GM23338 (cell line): ENCODE measurements around the gene MGAT4B. TPM values are rescaled to one million over a fixed set of nuclear protein-coding genes. Genes with fewer than 3 reads are reported as not detected.

Experiments
- ATAC-seq: fragments of 200-7000 bp; cut with Tn5 transposase; 3 replicates; pipeline ENCODE4 v1.9.1; 2020
- DNase-seq: peaks from one replicate; pipeline ENCODE4 v3.0.0-alpha.2; 2015; ENCODE audit warnings: low spot score
- H2AFZ ChIP-seq: fragments of 200-600 bp; sonication (generic); 2 replicates; pipeline ENCODE4 v1.8.0; 2016; ENCODE audit warnings: antibody characterized with exemption, mild to moderate bottlenecking, moderate library complexity
- H3F3A ChIP-seq: fragments of 200-600 bp; sonication (generic); replicated peaks from 2 replicates; pipeline ENCODE4 v1.8.0; 2017; ENCODE audit warnings: antibody characterized with exemption, mixed run types, low read depth
- H3K27ac ChIP-seq: fragments of 200-600 bp; sonication (generic); 2 replicates; pipeline ENCODE4 v1.6.1; 2016; ENCODE audit warnings: low read depth
- H3K27me3 ChIP-seq: fragments of 200-600 bp; sonication (generic); 2 replicates; pipeline ENCODE4 v1.8.0; 2016; ENCODE audit warnings: mild to moderate bottlenecking, mixed run types, moderate library complexity; ENCODE audit not compliant: insufficient read depth
- H3K36me3 ChIP-seq: fragments of 200-600 bp; sonication (generic); 2 replicates; pipeline ENCODE4 v1.8.0; 2016; ENCODE audit warnings: mild to moderate bottlenecking; ENCODE audit not compliant: insufficient read depth
- H3K4me1 ChIP-seq: fragments of 200-600 bp; sonication (generic); 2 replicates; pipeline ENCODE4 v1.8.0; 2016; ENCODE audit warnings: mild to moderate bottlenecking, moderate library complexity; ENCODE audit not compliant: insufficient read depth
- H3K4me2 ChIP-seq: fragments of 200-600 bp; sonication (generic); 2 replicates; pipeline ENCODE4 v1.7.1; 2017; ENCODE audit warnings: mixed run types
- H3K4me3 ChIP-seq: fragments of 200-600 bp; sonication (generic); 2 replicates; pipeline ENCODE4 v1.6.1; 2016; ENCODE audit warnings: mixed run types
- H3K79me2 ChIP-seq: fragments of 200-600 bp; sonication (generic); replicated peaks from 2 replicates; pipeline ENCODE4 v1.8.0; 2017; ENCODE audit warnings: mild to moderate bottlenecking; ENCODE audit not compliant: insufficient read depth
- H3K9me2 ChIP-seq: fragments of 200-600 bp; sonication (generic); 2 replicates; pipeline ENCODE4 v1.8.0; 2017; ENCODE audit not compliant: insufficient read depth
- H4K20me1 ChIP-seq: fragments of 200-600 bp; sonication (generic); replicated peaks from 2 replicates; pipeline ENCODE4 v1.8.0; 2017; ENCODE audit warnings: mild to moderate bottlenecking; ENCODE audit not compliant: insufficient read depth
- H3K27ac Mint-ChIP-seq: 2 replicates; pipeline ENCODE4 v1.8.0; 2020; ENCODE audit warnings: inconsistent platforms, mild to moderate bottlenecking, moderate library complexity, mixed read lengths
- H3K27me3 Mint-ChIP-seq: 3 replicates; pipeline ENCODE4 v1.8.0; 2022; ENCODE audit warnings: low read depth, mild to moderate bottlenecking, moderate library complexity, mixed read lengths, inconsistent platforms; ENCODE audit not compliant: insufficient read depth, poor library complexity
- H3K36me3 Mint-ChIP-seq: 3 replicates; pipeline ENCODE4 v1.8.0; 2021; ENCODE audit warnings: low read depth, mild to moderate bottlenecking, inconsistent platforms, moderate library complexity, mixed read lengths
- H3K4me1 Mint-ChIP-seq: 3 replicates; pipeline ENCODE4 v1.8.0; 2020; ENCODE audit warnings: mild to moderate bottlenecking, inconsistent platforms, mixed read lengths
- H3K4me3 Mint-ChIP-seq: 3 replicates; pipeline ENCODE4 v1.8.0; 2021; ENCODE audit warnings: moderate library complexity, mild to moderate bottlenecking, inconsistent platforms, mixed read lengths
- H3K9me3 Mint-ChIP-seq: 3 replicates; pipeline ENCODE4 v1.8.0; 2020; ENCODE audit warnings: moderate library complexity, mild to moderate bottlenecking, inconsistent platforms, mixed read lengths
- CREB1 ChIP-seq: fragments of 250-450 bp; sonication (Bioruptor Pico); IDR thresholded peaks from 2 replicates; pipeline ENCODE4 v1.5.0; 2020; ENCODE audit warnings: low read depth, mild to moderate bottlenecking, moderate library complexity
- ETS1 ChIP-seq: IDR thresholded peaks from 2 replicates; pipeline ENCODE4 v1.6.1; 2016; ENCODE audit warnings: antibody characterized with exemption
- EZH2 ChIP-seq: fragments of 200-600 bp; sonication (generic); IDR thresholded peaks from one replicate; pipeline ENCODE4 v1.8.0; 2017; ENCODE audit warnings: antibody characterized with exemption, mild to moderate bottlenecking, low read depth; ENCODE audit not compliant: unreplicated experiment
- REST ChIP-seq: IDR thresholded peaks from one replicate; pipeline ENCODE4 v1.6.1; 2018; ENCODE audit warnings: antibody characterized with exemption; ENCODE audit not compliant: unreplicated experiment
- ZNF114 ChIP-seq: fragments of 250-450 bp; sonication (Bioruptor Pico); IDR thresholded peaks from 2 replicates; pipeline ENCODE4 v1.5.0; 2020; ENCODE audit warnings: mild to moderate bottlenecking, moderate library complexity
- polyA plus RNA-seq: library from polyadenylated mRNA; unstranded; fragments of >200 nt; fragmentation: Nextera tagmentation; extraction: Ambion mirVana; gene quantifications from 2 replicates; pipeline ENCODE4 v1.2.1, GENCODE V29; 2016
- total RNA-seq: library from RNA; depleted of rRNA; stranded (reverse); fragments of >200 nt; shearing (Covaris generic); gene quantifications from 2 replicates; pipeline ENCODE4 v1.2.3, GENCODE V29; 2014

MGAT4B gene
- total and polyA plus RNA-seq, 2 experiments from 2014 or later, result 32.3 to 101 TPM

DNA sequence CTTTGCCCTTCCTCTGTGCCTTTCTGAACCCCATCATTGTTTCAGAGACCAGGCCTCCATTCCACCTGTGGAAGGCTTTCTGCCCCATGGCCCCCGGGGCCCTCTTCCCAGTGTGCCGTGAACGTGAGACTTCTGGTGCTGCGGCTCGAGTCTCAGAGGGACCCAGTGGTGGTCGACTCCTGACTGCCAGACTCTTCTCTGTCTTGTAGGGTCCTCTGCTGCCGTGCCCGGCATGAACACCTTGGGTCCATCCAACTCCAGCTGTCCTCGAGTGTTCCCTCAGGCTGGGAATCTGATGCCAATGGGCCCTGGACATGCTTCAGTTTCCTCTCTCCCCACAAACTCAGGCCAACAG lies 33.0 kb downstream of the MGAT4B start (continued):
- TF ChIP-seq REST, result no peak
- TF ChIP-seq CREB1 (CRISPR knock-in tag), result no peak
- TF ChIP-seq ETS1, result no peak
- no peak for TF ChIP-seq ZNF114 (CRISPR knock-in tag)

DNA sequence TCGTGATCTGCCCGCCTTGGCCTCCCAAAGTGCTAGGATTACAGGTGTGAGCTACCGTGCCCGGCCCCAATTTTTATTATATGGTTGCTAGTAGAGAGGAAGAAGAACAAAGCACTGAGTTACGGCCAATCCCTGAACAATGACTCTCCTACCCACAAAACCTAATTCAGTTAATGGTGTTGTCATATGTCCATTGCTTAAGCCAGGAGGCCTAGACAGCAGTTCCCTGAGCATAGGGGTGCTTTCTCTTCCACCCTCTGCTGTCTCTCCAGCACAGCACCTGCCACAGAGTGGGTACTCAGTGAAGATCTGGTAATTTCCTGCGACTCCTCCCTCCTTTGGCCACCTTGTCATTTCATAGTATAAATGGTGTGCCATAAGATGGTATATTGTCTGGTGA lies 34.3 kb downstream of the MGAT4B start:
- Mint-ChIP-seq H3K4me3 (no peak overlapping the region), H3K4me1 (no peaks in the 10 kb centered on the region; the same call in 2 of the 3 replicates), H3K27ac (no peak overlapping the region), H3K9me3 (no peaks in the 10 kb centered on the region), H3K36me3 (peaks cover 82% of the 10 kb centered on the region), H3K27me3 (peaks cover 8% of the 10 kb centered on the region)
- no peak for DNase-seq
- no peak overlapping the region for H3K4me3 ChIP-seq
- H3K79me2 ChIP-seq, result peaks cover 11% of the 10 kb centered on the region
- no peak overlapping the region for H3K27ac ChIP-seq
- TF ChIP-seq EZH2, result no peak
- no peak for TF ChIP-seq REST
- H4K20me1 ChIP-seq, result peaks cover 17% of the 10 kb centered on the region
- H3K4me1 ChIP-seq, result no peaks in the 10 kb centered on the region
- peaks cover 26% of the 10 kb centered on the region; the same call in 1 of the 2 replicates for H3F3A ChIP-seq
- no peak overlapping the region for H2AFZ ChIP-seq
- H3K36me3 ChIP-seq, result peaks cover 54% of the 10 kb centered on the region
- H3K4me2 ChIP-seq, result no peak overlapping the region
- H3K27me3 ChIP-seq, result no peaks in the 10 kb centered on the region
- no peaks in the 10 kb centered on the region for H3K9me2 ChIP-seq
- ATAC-seq, result no peak
